ENCODE results near the gene HENMT1. TPM values are rescaled to one million over a fixed set of nuclear protein-coding genes. Genes with fewer than 3 reads are reported as not detected.
"Not testable (repeated sequence)": the region's sequence is repeated elsewhere in the genome, so short reads cannot be mapped to it uniquely, and the experiment has no call there.

Gene HENMT1
- 4.1 and 4.5 TPM in 2 replicates for total RNA-seq (ENCODE audit: low replicate concordance)

- DNase-seq (ENCODE audit: low read depth): peak; percentile 66
- H3K4me3 ChIP-seq (ENCODE audit: low read depth, low read length): peak within 1 kb of the TSS; percentile 57
- no peak for TF ChIP-seq CTCF (IDR thresholded peaks at IDR 0.05; ENCODE audit: insufficient read depth, low read length)
Observed at GRCh38 chr1:108661030-108661609, at the start of gene HENMT1. Gene HENMT1, minus strand, starts transcription at chr1:108661093. Its CDS starts 1,209 bp downstream, at chr1:108659884.

- peak; percentile 70 for DNase-seq (ENCODE audit: low read depth)
- no peak overlapping the region for H3K4me3 ChIP-seq (ENCODE audit: low read depth, low read length)
- TF ChIP-seq CTCF (IDR thresholded peaks at IDR 0.05; ENCODE audit: insufficient read depth, low read length): no peak
Observed at GRCh38 chr1:108708691-108709660, 48.1 kb upstream of the HENMT1 start.

GRCh38 chr1:108706643-108707042 is 45.8 kb upstream of the HENMT1 start:
- DNase-seq (ENCODE audit: low read depth): no peak
- no peak overlapping the region for H3K4me3 ChIP-seq (ENCODE audit: low read depth, low read length)
- TF ChIP-seq CTCF (IDR thresholded peaks at IDR 0.05; ENCODE audit: insufficient read depth, low read length): no peak

GRCh38 chr1:108704496-108704895 is 43.6 kb upstream of the HENMT1 start:
- H3K4me3 ChIP-seq (ENCODE audit: low read depth, low read length): no peak overlapping the region
- peak; percentile 82 for DNase-seq (ENCODE audit: low read depth)
- TF ChIP-seq CTCF (IDR thresholded peaks at IDR 0.05; ENCODE audit: insufficient read depth, low read length): no peak

- no peak for DNase-seq (ENCODE audit: low read depth)
- TF ChIP-seq CTCF (IDR thresholded peaks at IDR 0.05; ENCODE audit: insufficient read depth, low read length): no peak
- H3K4me3 ChIP-seq (ENCODE audit: low read depth, low read length): no peak overlapping the region
Observed at GRCh38 chr1:108703939-108704338, 43.0 kb upstream of the HENMT1 start.

- DNase-seq (ENCODE audit: low read depth); H3K4me3 ChIP-seq (ENCODE audit: low read depth, low read length): not testable (repeated sequence)
Observed at GRCh38 chr1:108702109-108702508, 41.2 kb upstream of the HENMT1 start.

GRCh38 chr1:108701176-108701849 is 40.4 kb upstream of the HENMT1 start:
- no peak for DNase-seq (ENCODE audit: low read depth)
- TF ChIP-seq CTCF (IDR thresholded peaks at IDR 0.05; ENCODE audit: insufficient read depth, low read length): no peak
- no peak overlapping the region for H3K4me3 ChIP-seq (ENCODE audit: low read depth, low read length)

All from fibroblast of the aortic adventitia (primary cell).